GM12891 (cell line): ENCODE measurements around the gene PTPRN2.

Source experiments
- DNase-seq: peaks from one replicate; pipeline ENCODE4 v3.0.0; 2011; ENCODE audit warnings: low spot score; ENCODE audit not compliant: insufficient read length
- FAIRE-seq: peaks from 2 replicates; lab custom pipeline; 2011; peaks lifted over from hg19 to GRCh38; lab: Jason Lieb, UNC
- PAX5 ChIP-seq: IDR thresholded peaks from 2 replicates; pipeline ENCODE4 v1.6.1; 2011; ENCODE audit warnings: low read length, moderate library complexity, mild to moderate bottlenecking; ENCODE audit not compliant: insufficient read depth, severe bottlenecking
- POLR2A ChIP-seq: IDR thresholded peaks from 2 replicates; pipeline ENCODE4 v1.6.1; 2011; ENCODE audit warnings: low read depth, low read length, control low read depth
- POLR2AphosphoS5 ChIP-seq: IDR thresholded peaks from 2 replicates; pipeline ENCODE4 v1.6.1; 2011; ENCODE audit warnings: low read depth, low read length, control low read depth
- POU2F2 ChIP-seq: IDR thresholded peaks from 2 replicates; pipeline ENCODE4 v1.6.1; 2011; ENCODE audit warnings: low read depth, mild to moderate bottlenecking, control low read depth, low read length, moderate library complexity
- SPI1 ChIP-seq: IDR thresholded peaks from 2 replicates; pipeline ENCODE4 v1.6.1; 2011; ENCODE audit warnings: low read depth, low read length, control low read depth
- TAF1 ChIP-seq: IDR thresholded peaks from 2 replicates; pipeline ENCODE4 v1.6.1; 2011; ENCODE audit warnings: low read depth, low read length, control low read depth

Gene PTPRN2

DNA sequence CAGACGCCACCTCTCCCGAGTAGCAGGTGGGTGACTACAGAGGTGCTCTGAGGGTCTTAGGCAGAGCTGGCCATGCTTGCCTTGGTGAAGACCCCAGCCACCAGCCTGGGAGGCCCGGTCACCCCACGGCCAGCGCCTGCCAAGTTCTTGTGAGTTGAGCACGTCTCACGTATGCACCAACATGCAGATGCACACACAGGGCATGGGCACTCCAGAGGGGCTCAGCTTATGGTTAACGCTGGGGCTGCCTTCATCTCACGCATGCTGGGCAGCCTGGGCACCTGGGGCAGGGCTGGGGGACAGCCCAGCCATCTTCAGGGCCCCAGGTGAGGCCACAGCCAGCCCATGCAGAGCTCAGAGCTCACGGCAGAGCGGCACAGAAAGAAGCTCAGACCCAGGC lies 41.0 kb downstream of the PTPRN2 start:
- FAIRE-seq = no peak
- no peak for DNase-seq
- TF ChIP-seq POLR2AphosphoS5 (no peak), PAX5 (no peak), TAF1 (no peak), POU2F2 (no peak), SPI1 (no peak), POLR2A (no peak)

DNA sequence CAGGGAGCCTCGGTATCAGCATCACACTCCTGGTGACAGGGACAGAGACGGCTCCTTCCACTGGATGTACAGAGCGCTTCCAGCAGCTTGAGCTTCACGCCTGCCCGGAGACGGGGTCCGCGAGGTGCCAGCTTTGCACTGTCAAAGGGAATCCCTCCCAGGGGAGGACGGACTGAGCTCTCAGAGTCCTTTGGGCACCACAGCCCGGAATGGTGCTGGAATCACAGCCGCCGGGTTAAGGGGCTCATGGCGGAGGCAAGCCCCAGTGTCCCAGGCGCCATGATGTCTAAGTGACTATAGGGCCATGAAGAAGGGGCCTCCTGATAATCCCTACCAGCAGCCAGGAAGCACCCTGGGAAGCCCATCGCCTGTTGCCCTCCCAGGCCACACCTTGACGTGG lies 41.4 kb downstream of the PTPRN2 start:
- FAIRE-seq (no peak), DNase-seq (no peak)
- no peak for TF ChIP-seq POLR2AphosphoS5

DNA sequence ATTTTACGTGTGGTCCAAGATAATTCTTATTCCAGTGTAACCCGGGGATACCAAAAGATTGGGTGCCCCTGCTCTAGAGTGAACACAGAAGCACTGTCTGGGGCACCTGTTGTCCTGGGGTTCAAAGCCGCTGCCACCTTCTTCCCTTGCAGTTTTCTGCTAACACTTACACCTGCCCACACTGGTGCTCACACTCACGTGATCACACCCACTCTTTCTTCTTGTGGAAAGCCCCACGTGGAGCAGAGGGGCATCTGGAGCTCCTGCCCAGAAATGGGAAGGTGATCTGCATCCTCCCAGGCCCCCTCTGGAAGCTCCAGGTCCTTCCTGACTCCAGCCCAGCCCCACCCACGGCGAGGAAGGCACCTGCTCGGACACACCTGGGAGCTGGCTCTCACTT lies 42.9 kb downstream of the PTPRN2 start:
- TF ChIP-seq POLR2AphosphoS5 (no peak), PAX5 (no peak), POLR2A (no peak), POU2F2 (no peak), SPI1 (no peak), TAF1 (no peak)
- FAIRE-seq (no peak), DNase-seq (no peak)

DNA sequence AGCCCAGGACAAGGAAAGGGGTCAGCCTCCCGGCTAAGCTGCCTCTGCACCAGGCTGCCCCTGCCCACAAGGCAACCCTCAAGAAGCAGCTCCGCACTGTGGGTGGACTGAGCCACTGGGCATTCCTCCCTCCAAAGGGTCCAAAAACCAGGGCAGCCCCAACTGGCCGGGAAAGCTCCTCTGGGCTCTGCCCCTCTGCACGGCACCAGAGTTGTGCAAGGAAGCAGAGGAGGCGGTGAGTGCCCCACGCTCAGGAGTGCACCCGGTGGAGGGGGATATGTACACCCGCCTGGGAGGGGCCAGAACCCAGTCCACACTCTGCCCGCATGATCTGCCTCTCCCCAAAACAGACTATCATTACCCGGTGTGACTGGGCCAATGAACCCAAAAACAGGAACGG lies 43.8 kb downstream of the PTPRN2 start:
- DNase-seq = no peak
- TF ChIP-seq POLR2AphosphoS5 = no peak
- TF ChIP-seq POU2F2 = no peak
- no peak for FAIRE-seq

DNA sequence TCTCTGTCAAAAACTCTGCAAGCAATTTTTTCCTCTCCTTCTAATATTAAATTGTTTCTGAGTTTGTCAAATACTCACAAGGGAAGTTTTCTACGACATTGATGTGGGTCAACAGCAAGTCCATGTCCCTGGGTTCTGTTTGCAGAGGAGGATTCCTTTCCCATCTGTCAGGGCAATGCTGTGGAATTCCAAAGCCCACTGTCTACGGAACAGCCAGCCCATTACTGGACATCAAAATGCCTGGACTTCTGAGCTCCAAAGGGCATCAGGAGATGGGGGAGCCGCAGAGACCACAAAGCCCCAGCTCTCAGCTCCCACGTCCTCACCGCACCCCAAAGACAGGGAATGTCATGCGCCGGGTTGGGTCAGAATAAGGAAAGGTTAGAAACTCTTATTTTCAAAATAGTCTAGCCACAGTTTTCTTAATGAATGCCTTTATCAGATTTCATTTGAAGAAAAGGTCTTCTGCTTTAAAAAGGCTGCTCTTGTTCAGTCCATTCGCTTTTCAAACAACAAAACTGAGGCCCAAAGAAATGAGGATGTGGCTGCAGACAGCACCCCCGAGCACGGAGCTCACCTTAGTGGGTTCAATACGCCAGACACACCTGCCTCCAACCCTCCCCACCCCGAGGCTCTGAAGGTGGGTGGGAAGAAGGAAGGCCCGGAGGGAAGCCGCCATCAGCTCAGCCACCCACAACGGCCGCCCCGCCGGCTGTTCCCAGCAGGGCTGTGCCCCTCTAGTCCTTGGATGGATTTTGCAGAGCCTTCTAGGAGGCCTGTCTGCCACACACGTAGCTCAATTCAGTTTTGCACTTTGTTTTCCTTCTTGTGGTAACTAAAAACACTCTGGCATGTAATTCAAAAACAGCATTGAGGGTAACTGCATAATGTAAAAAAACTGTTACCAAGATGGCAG lies 44.7 kb downstream of the PTPRN2 start:
- no peak for TF ChIP-seq POU2F2
- no peak for TF ChIP-seq PAX5
- TF ChIP-seq POLR2A = no peak
- no peak for TF ChIP-seq TAF1
- TF ChIP-seq SPI1 = no peak
- TF ChIP-seq POLR2AphosphoS5 = no peak
- no peak for DNase-seq
- no peak for FAIRE-seq

DNA sequence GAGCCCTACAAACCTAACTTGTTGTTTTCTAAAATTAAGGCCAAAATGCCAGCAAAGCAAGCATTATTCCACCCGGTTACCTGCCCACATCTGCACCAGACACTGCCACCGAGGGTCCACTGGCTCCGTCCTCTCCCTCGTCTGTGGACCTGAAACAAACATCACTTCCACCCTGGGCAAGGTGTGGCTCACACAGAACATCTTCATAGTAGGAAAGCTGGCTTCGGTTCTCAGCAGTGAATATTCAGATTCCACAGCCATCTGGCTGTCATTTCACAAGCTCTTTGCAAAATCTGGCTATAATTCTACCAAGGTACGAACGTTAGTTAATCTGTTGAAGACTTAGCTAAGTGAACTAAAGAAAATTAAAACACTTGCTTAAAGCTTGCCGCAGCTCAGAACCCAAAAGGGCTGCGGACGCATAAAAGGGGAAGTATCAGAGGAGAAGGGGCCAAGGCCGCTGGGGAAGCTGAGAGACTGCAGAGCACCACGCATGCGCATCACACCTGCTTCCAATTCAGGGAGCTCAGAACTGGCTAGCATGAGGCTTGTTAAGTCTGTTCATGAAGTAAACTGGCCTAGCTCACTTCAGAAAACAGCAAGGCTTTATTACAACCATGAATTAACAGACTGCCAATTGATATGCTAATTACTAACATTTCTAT lies 46.1 kb downstream of the PTPRN2 start:
- FAIRE-seq = no peak
- DNase-seq = peak; percentile 62
- TF ChIP-seq TAF1 (no peak), POU2F2 (no peak), POLR2AphosphoS5 (no peak), SPI1 (no peak), POLR2A (no peak), PAX5 (no peak)

DNA sequence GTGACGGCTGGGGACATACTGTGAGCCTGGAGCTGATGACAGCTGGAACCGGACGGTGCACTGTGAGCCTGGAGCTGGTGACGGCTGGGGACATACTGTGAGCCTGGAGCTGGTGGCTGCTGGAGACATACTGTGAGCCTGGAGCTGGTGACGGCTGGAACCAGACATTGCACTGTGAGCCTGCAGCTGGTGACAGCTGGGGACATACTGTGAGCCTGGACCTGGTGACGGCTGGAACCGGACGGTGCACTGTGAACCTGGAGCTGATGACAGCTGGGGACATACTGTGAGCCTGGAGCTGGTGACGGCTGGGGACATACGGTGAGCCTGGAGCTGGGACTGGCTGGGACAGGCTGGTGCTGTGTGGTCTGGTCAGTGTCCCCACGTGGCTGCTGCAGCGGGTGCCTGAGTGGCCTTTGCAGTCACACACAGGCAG lies 47.9 kb downstream of the PTPRN2 start:
- TF ChIP-seq TAF1 (no peak), POLR2A (no peak), SPI1 (no peak), POU2F2 (no peak), POLR2AphosphoS5 (no peak), PAX5 (no peak)
- FAIRE-seq (no peak), DNase-seq (no peak)

DNA sequence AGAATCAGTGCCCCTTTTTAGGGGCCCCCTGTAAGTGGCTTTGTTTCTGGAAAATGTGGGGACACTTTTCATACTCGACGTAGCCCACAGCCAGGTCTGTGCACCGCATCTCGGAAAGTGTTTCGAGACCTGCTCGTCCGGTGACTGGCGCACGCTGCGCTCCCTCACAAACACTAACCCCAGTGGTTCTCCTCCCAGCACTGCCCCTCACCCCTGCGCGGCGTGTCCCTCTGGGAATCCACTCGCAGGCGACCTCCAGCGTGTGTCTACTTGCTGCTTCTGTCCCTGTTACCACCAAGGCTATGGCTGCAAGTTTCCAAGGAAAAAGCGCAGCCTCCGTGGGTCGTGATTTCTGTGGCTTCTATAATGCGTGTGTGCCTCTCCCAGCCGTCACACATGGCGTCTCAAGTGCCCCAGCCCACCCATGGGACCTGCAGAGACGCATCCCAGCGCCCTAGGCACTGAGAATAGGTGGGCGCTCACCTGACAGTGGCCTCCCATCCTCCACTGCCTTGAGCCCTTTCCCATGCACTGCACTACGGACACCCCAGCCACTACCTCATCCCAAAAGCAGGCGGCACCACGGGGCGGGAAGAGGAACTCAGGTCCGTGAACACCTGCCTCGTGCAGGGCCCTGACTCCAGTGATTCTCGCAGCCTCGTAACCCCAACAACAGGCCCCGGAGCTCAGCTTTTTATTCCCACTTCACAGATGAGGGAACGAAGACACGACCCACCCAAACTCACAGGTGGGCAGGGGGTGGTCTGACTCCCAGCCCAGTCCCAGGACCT lies 49.3 kb downstream of the PTPRN2 start:
- DNase-seq (no peak), FAIRE-seq (no peak)
- TF ChIP-seq PAX5 (no peak), SPI1 (no peak), POLR2AphosphoS5 (no peak), POU2F2 (no peak), POLR2A (no peak), TAF1 (no peak)

DNA sequence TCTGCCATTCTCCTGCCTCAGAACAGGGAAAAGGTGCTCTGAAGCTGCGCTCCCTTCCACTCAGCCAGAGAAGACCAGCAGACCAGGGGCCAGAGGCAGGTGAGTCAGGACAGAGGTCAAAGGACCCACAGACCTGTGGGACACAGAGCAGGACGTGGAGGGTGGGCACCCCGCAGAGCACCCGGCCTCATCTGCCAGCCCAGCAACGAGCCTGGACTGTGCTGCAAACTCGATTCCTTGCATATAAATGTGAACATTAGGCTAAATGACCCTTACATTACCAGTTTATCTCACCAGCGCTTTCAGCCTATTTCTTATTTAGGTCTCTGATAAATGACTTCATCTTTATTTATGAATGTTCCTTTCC lies 50.1 kb downstream of the PTPRN2 start:
- TF ChIP-seq PAX5 (no peak), SPI1 (no peak), POLR2AphosphoS5 (no peak), TAF1 (no peak), POU2F2 (no peak), POLR2A (no peak)
- DNase-seq (no peak), FAIRE-seq (no peak)
